ENCODE data around the gene MZB1. TPM values are rescaled to one million over a fixed set of nuclear protein-coding genes. Genes with fewer than 3 reads are reported as not detected.
A peak's percentile ranks its signal among the peaks of the same experiment; 100 is the strongest.

MZB1 gene
- total RNA-seq, 1 donor from 2014 or later: 0.24 TPM

GRCh38 chr5:139430015-139430414 lies 40.3 kb upstream of the MZB1 start:
- H3K27me3 Mint-ChIP-seq: no peaks in the 10 kb centered on the region
- no peaks in the 10 kb centered on the region for H3K9me3 Mint-ChIP-seq (ENCODE audit: low read depth)
- peaks cover 9% of the 10 kb centered on the region for H3K36me3 Mint-ChIP-seq (ENCODE audit: insufficient read depth)
- no peak overlapping the region for H3K4me3 Mint-ChIP-seq (ENCODE audit: low read depth)
- no peaks in the 10 kb centered on the region for H3K4me1 Mint-ChIP-seq (ENCODE audit: low read depth)
- DNase-seq (ENCODE audit: low spot score, unreplicated experiment): no peak
- TF ChIP-seq CTCF (IDR thresholded peaks at IDR 0.05; ENCODE audit: unreplicated experiment): no peak
- H3K27ac Mint-ChIP-seq: no peak overlapping the region

GRCh38 chr5:139426203-139426885 lies 36.6 kb upstream of the MZB1 start:
- Mint-ChIP-seq H3K27ac (no peak overlapping the region), H3K4me3 (ENCODE audit: low read depth) (no peak overlapping the region), H3K27me3 (no peaks in the 10 kb centered on the region), H3K9me3 (ENCODE audit: low read depth) (no peaks in the 10 kb centered on the region), H3K4me1 (ENCODE audit: low read depth) (no peaks in the 10 kb centered on the region), H3K36me3 (ENCODE audit: insufficient read depth) (peaks cover 17% of the 10 kb centered on the region)
- TF ChIP-seq CTCF (IDR thresholded peaks at IDR 0.05; ENCODE audit: unreplicated experiment): no peak
- DNase-seq (ENCODE audit: low spot score, unreplicated experiment): no peak

- H3K4me3 Mint-ChIP-seq (ENCODE audit: low read depth): no peak overlapping the region
- H3K36me3 Mint-ChIP-seq (ENCODE audit: insufficient read depth): peaks cover 17% of the 10 kb centered on the region
- H3K27me3 Mint-ChIP-seq: no peaks in the 10 kb centered on the region
- no peaks in the 10 kb centered on the region for H3K4me1 Mint-ChIP-seq (ENCODE audit: low read depth)
- no peak overlapping the region for H3K27ac Mint-ChIP-seq
- no peak for DNase-seq (ENCODE audit: low spot score, unreplicated experiment)
- H3K9me3 Mint-ChIP-seq (ENCODE audit: low read depth): no peaks in the 10 kb centered on the region
- no peak for TF ChIP-seq CTCF (IDR thresholded peaks at IDR 0.05; ENCODE audit: unreplicated experiment)
These were observed 35.8 kb upstream of the MZB1 start for GRCh38 chr5:139425497-139425896.

GRCh38 chr5:139422307-139422893 lies 32.7 kb upstream of the MZB1 start:
- Mint-ChIP-seq H3K36me3 (ENCODE audit: insufficient read depth) (peaks cover 15% of the 10 kb centered on the region), H3K27ac (no peak overlapping the region), H3K9me3 (ENCODE audit: low read depth) (no peaks in the 10 kb centered on the region), H3K27me3 (no peaks in the 10 kb centered on the region), H3K4me1 (ENCODE audit: low read depth) (no peaks in the 10 kb centered on the region), H3K4me3 (ENCODE audit: low read depth) (no peak overlapping the region)
- TF ChIP-seq CTCF (IDR thresholded peaks at IDR 0.05; ENCODE audit: unreplicated experiment): peak; percentile 86
- peak; percentile 30 for DNase-seq (ENCODE audit: low spot score, unreplicated experiment)

GRCh38 chr5:139419226-139420192 lies 29.8 kb upstream of the MZB1 start:
- H3K27me3 Mint-ChIP-seq: no peaks in the 10 kb centered on the region
- no peaks in the 10 kb centered on the region for H3K4me1 Mint-ChIP-seq (ENCODE audit: low read depth)
- no peak for TF ChIP-seq CTCF (IDR thresholded peaks at IDR 0.05; ENCODE audit: unreplicated experiment)
- H3K36me3 Mint-ChIP-seq (ENCODE audit: insufficient read depth): peaks cover 15% of the 10 kb centered on the region
- H3K9me3 Mint-ChIP-seq (ENCODE audit: low read depth): no peaks in the 10 kb centered on the region
- H3K27ac Mint-ChIP-seq: no peak overlapping the region
- DNase-seq (ENCODE audit: low spot score, unreplicated experiment): no peak
- no peak overlapping the region for H3K4me3 Mint-ChIP-seq (ENCODE audit: low read depth)

Measured in progenitor cell of endocrine pancreas (in vitro differentiated cells).